HepG2 (cell line): ENCODE results near the gene ADAMTSL3. TPM values are rescaled to one million over a fixed set of nuclear protein-coding genes. Genes with fewer than 3 reads are reported as not detected.
"Not testable (repeated sequence)": the region's sequence is repeated elsewhere in the genome, so short reads cannot be mapped to it uniquely, and the experiment has no call there.

Experiments
- ATAC-seq: fragments of 200-7000 bp; cut with Tn5 transposase; 3 replicates; pipeline ENCODE4 v1.9.1; 2020; ENCODE audit warnings: mild to moderate bottlenecking, moderate library complexity
- BruUV-seq: library from RNA; stranded (reverse); fragments of 400-500 nt; replicated peaks from 2 replicates; lab custom pipeline; 2021; lab: Mats Ljungman, UMichigan
- CTCF ChIA-PET: fragments of 300-600 bp; formaldehyde crosslinking; extraction: SDS; loops from one replicate; lab custom pipeline; 2021; ENCODE audit warnings: low total read pairs, inconsistent platforms, low intra/inter-chr PET ratio; lab: Yijun Ruan, JAX
- POLR2A ChIA-PET: fragments of 350-600 bp; sonication (Branson Sonifier 250); formaldehyde crosslinking; loops from one replicate; lab custom pipeline; 2020; ENCODE audit warnings: antibody characterized with exemption, inconsistent platforms; lab: Yijun Ruan, JAX
- DNase-seq: peaks from one replicate; pipeline ENCODE4 v3.0.0-alpha.2; 2015; ENCODE audit warnings: low spot score
- FAIRE-seq: peaks from 3 replicates; lab custom pipeline; 2011; peaks lifted over from hg19 to GRCh38; lab: Jason Lieb, UNC
- H2AFZ ChIP-seq: one replicate; pipeline ENCODE4 v1.6.1; 2011; ENCODE audit warnings: low read length, inconsistent platforms
- H3K27ac ChIP-seq: fragments of 300-600 bp; 3 replicates; pipeline ENCODE4 v1.8.0; 2011; ENCODE audit warnings: mixed run types, mild to moderate bottlenecking, mixed read lengths, low read length, inconsistent platforms; ENCODE audit not compliant: insufficient read depth; ENCODE audit errors: extremely low read length
- H3K27me3 ChIP-seq, 2 experiments: fragments of 200-600 bp in 1 of 2; 2 replicates in 1 of 2; 3 replicates in 1 of 2; pipeline versions ENCODE4 v1.6.0 to v1.8.0; 2011; ENCODE audit warnings: low read length in 2 of 2, mild to moderate bottlenecking in 2 of 2, moderate library complexity in 2 of 2, inconsistent platforms in 1 of 2; ENCODE audit not compliant: insufficient read depth in 2 of 2, control insufficient read depth in 1 of 2
- H3K36me3 ChIP-seq, 2 experiments: fragments of 200-600 bp in 1 of 2; replicated peaks in 1 of 2; 2 replicates in 1 of 2; 3 replicates in 1 of 2; pipeline versions ENCODE4 v1.5.1 to v1.8.0; 2011; ENCODE audit warnings: low read length in 2 of 2, inconsistent platforms in 1 of 2; ENCODE audit not compliant: insufficient read depth in 2 of 2, control insufficient read depth in 1 of 2
- H3K4me1 ChIP-seq: 2 replicates; pipeline ENCODE4 v1.5.1; 2012; ENCODE audit warnings: low read length, inconsistent platforms; ENCODE audit not compliant: insufficient read depth
- H3K4me2 ChIP-seq: 2 replicates; pipeline ENCODE4 v1.6.0; 2011; ENCODE audit warnings: low read depth, low read length, inconsistent platforms
- H3K4me3 ChIP-seq, 3 experiments: fragments of 200-600 bp in 1 of 3; sonication (generic), shearing (Covaris generic) in 1 of 3; replicated peaks in 1 of 3; 2 replicates each; pipeline ENCODE4 v1.5.1; 2011 to 2016; ENCODE audit warnings: low read length in 3 of 3, inconsistent platforms in 2 of 3, low read depth in 2 of 3, mild to moderate bottlenecking in 2 of 3, control low read depth in 1 of 3, mixed read lengths in 1 of 3; ENCODE audit not compliant: insufficient read depth in 1 of 3
- H3K79me2 ChIP-seq: one replicate; pipeline ENCODE4 v1.6.1; 2011; ENCODE audit warnings: low read length, inconsistent platforms; ENCODE audit not compliant: insufficient read depth
- H3K9ac ChIP-seq: 2 replicates; pipeline ENCODE4 v1.6.0; 2011; ENCODE audit warnings: mild to moderate bottlenecking, low read depth, low read length, inconsistent platforms; ENCODE audit not compliant: insufficient read depth
- H3K9me3 ChIP-seq: 2 replicates; pipeline ENCODE4 v1.5.1; 2012; ENCODE audit warnings: mild to moderate bottlenecking, low read length
- H4K20me1 ChIP-seq: 2 replicates; pipeline ENCODE4 v1.6.0; 2011; ENCODE audit warnings: inconsistent platforms, mild to moderate bottlenecking, low read length, moderate library complexity; ENCODE audit not compliant: insufficient read depth
- ARNT2 ChIP-seq: sonication (generic); formaldehyde crosslinking; IDR thresholded peaks from 2 replicates; pipeline ENCODE4 v1.8.0; 2022; ENCODE audit warnings: mild to moderate bottlenecking, low read depth, missing genetic modification reagents, moderate library complexity
- JUN ChIP-seq: sonication (generic); formaldehyde crosslinking; IDR thresholded peaks from 2 replicates; pipeline ENCODE4 v1.4.0; 2020; ENCODE audit warnings: mild to moderate bottlenecking, missing genetic modification reagents
- KAT7 ChIP-seq: IDR thresholded peaks from 2 replicates; pipeline ENCODE4 v1.6.1; 2018; ENCODE audit warnings: borderline replicate concordance, missing compliant biosample characterization
- NAIF1 ChIP-seq: sonication (generic); formaldehyde crosslinking; IDR thresholded peaks from 2 replicates; pipeline ENCODE4 v1.5.0; 2020; ENCODE audit warnings: mild to moderate bottlenecking, missing genetic modification reagents, borderline replicate concordance
- NFE2L1 ChIP-seq: sonication (generic); formaldehyde crosslinking; IDR thresholded peaks from 2 replicates; pipeline ENCODE4 v1.4.0; 2020; ENCODE audit warnings: missing genetic modification reagents, mild to moderate bottlenecking, borderline replicate concordance
- NR2C2 ChIP-seq: sonication (generic); formaldehyde crosslinking; IDR thresholded peaks from 2 replicates; pipeline ENCODE4 v1.4.0; 2020; ENCODE audit warnings: missing genetic modification reagents, mild to moderate bottlenecking, moderate library complexity, borderline replicate concordance
- WGBS: methylation state at CpG from one replicate; pipeline ENCODE4 v1.1.6; 2017; ENCODE audit warnings: low lambda C conversion rate; 5-methylcytosine and 5-hydroxymethylcytosine counted together
- in situ Hi-C: cut with HindIII; loops from 2 replicates; pipeline ENCODE4 v1.10.0; 2017; ENCODE audit warnings: low pct_unique_long_range_greater_than_20kb; ENCODE audit not compliant: extremely low pct_ligation_motif_present
- intact Hi-C: fragments of 100-400 bp; cut with micrococcal nuclease; formaldehyde crosslinking; loops from one replicate; pipeline ENCODE4 v1.10.0; 2022; ENCODE audit not compliant: unreplicated experiment
- polyA plus RNA-seq, 8 experiments: library from polyadenylated mRNA; depleted of rRNA in 3 of 8; stranded (reverse) in 7 of 8; unstranded in 1 of 8; fragments of >200 nt; fragmentation: Illumina TruSeq in 4 of 8; extraction: Trizol in 4 of 8; gene quantifications; 2 replicates each; pipeline versions ENCODE4 v1.2.1 to v1.2.3, GENCODE V29; 2011 to 2016; ENCODE audit warnings: low read depth in 4 of 8, missing spikeins in 1 of 8, mixed read lengths in 1 of 8; ENCODE audit not compliant: insufficient read depth in 1 of 8
- total RNA-seq, 5 experiments: library from RNA; depleted of rRNA; stranded (reverse); fragments of >200 nt; fragmentation: Illumina TruSeq; extraction: Trizol; gene quantifications; 2 replicates each; pipeline ENCODE4 v1.2.3, GENCODE V29; 2016; ENCODE audit warnings: low read depth in 1 of 5
- TF ChIP-seq, protein P1 (sequence below): IDR thresholded peaks from 2 replicates; pipeline ENCODE4 v1.6.1; 2012; ENCODE audit warnings: low read depth, low read length, improper control_type of control experiment
- TF ChIP-seq, protein P2 (sequence below): sonication (generic); formaldehyde crosslinking; IDR thresholded peaks from 2 replicates; pipeline ENCODE4 v1.5.0; 2020; ENCODE audit warnings: missing genetic modification reagents, mild to moderate bottlenecking, borderline replicate concordance

ADAMTSL3 gene
- total and polyA plus RNA-seq, 2 of the 13 experiments (the other 11 are each of a cell fraction or from before 2014, with no cell fraction given) = 0.04 to 0.09 TPM

DNA sequence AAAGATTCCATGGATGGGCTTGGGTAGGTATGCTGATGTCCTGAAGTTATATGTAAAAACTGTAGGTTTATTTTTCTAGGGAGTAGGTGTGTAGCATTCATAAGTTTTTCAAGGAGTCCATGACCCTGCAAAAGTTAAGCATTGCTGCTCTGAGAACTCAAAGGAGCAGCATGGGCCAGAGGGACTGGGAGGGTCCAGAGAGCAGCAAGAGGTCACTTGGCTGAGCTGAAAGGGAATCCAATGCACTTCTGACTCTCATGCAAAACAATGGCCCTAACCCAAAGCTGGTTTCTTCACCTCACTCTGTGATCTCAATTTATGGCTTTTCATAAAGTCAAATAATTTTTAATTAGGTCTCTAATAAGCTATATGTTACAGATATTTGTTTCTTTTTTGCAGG is 383.4 kb downstream of the ADAMTSL3 start (continued):
- TF ChIP-seq, protein P1, sequence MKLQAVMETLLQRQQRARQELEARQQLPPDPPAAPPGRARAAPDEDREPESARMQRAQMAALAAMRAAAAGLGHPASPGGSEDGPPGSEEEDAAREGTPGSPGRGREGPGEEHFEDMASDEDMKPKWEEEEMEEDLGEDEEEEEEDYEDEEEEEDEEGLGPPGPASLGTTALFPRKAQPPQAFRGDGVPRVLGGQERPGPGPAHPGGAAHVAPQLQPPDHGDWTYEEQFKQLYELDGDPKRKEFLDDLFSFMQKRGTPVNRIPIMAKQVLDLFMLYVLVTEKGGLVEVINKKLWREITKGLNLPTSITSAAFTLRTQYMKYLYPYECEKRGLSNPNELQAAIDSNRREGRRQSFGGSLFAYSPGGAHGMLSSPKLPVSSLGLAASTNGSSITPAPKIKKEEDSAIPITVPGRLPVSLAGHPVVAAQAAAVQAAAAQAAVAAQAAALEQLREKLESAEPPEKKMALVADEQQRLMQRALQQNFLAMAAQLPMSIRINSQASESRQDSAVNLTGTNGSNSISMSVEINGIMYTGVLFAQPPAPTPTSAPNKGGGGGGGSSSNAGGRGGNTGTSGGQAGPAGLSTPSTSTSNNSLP = no peak
- no peak for TF ChIP-seq NR2C2 (CRISPR knock-in tag)
- TF ChIP-seq NAIF1 (CRISPR knock-in tag) = no peak
- TF ChIP-seq ARNT2 (CRISPR knock-in tag) = no peak
- TF ChIP-seq NFE2L1 = no peak
- no peak for TF ChIP-seq JUN (CRISPR knock-in tag)
- no peak for TF ChIP-seq KAT7
- TF ChIP-seq, protein P2, sequence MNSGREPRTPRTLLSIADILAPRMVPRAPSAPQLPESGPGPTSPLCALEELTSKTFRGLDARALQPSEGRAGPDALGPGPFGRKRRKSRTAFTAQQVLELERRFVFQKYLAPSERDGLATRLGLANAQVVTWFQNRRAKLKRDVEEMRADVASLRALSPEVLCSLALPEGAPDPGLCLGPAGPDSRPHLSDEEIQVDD (CRISPR knock-in tag) = no peak

DNA sequence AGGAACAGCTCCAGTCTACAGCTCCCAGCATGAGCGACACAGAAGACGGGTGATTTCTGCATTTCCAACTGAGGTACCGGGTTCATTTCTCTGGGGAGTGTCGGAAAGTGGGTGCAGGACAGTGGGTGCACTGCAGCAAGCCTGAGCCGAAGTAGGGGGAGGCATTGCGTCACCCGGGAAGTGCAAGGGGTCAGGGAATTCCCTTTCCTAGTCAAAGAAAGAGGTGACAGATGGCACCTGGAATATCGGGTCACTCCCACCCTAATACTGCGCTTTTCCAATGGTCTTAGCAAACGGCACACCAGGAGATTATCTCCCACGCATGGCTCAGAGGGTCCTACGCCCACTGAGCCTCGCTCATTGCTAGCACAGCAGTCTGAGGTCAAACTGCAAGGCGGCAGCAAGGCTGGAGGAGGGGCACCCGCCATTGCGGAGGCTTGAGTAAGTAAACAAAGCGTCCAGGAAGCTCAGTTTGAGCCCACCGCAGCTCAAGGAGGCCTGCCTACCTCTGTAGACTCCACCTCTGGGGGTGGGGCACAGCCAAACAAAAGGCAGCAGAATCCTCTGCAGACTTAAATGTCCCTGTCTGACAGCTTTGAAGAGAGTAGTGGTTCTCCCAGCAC is 388.6 kb downstream of the ADAMTSL3 start:
- H2AFZ ChIP-seq, H3K36me3 ChIP-seq, DNase-seq, POLR2A ChIA-PET, BruUV-seq, H3K9me3 ChIP-seq, H3K27ac ChIP-seq, H3K79me2 ChIP-seq, H3K9ac ChIP-seq, H3K4me1 ChIP-seq, H3K27me3 ChIP-seq, ATAC-seq, FAIRE-seq, H3K4me3 ChIP-seq, intact Hi-C loops, H4K20me1 ChIP-seq, H3K4me2 ChIP-seq, CTCF ChIA-PET: not testable (repeated sequence)
- 45% methylated on average over 13 of the region's 18 CpGs for WGBS
- in situ Hi-C loops = loop anchor here (25.0 kb wide), 1 partner anchor 480 kb away; no protein-coding TSS in a partner anchor
